SK-MEL-5 (cell line): Measurements from ENCODE around the gene CHAD. TPM values are rescaled to one million over a fixed set of nuclear protein-coding genes. Genes with fewer than 3 reads are reported as not detected.
"Not testable (repeated sequence)": the region's sequence is repeated elsewhere in the genome, so short reads cannot be mapped to it uniquely, and the experiment has no call there.

ENCODE experiments used
- DNase-seq: peaks from one replicate; pipeline ENCODE4 v3.0.0-alpha.2; 2016; ENCODE audit warnings: low read depth, low spot score
- in situ Hi-C: cut with HindIII; loops from 2 replicates; pipeline ENCODE4 v1.10.0; 2016; ENCODE audit warnings: low sequenced_read_pairs, high pct_unique_total_duplicates, low pct_unique_long_range_greater_than_20kb
- total RNA-seq: library from RNA; depleted of rRNA; stranded (reverse); fragments of >200 nt; shearing (Covaris generic); gene quantifications from 2 replicates; pipeline ENCODE4 v1.2.3, GENCODE V29; 2014; rRNA removed

CHAD gene
- total RNA-seq, 1 experiment from 2014 or later = not detected

GRCh38 chr17:50426472-50426782, 42.3 kb downstream of the CHAD start:
- DNase-seq = no peak
- in situ Hi-C loops = no loop called here

DNA sequence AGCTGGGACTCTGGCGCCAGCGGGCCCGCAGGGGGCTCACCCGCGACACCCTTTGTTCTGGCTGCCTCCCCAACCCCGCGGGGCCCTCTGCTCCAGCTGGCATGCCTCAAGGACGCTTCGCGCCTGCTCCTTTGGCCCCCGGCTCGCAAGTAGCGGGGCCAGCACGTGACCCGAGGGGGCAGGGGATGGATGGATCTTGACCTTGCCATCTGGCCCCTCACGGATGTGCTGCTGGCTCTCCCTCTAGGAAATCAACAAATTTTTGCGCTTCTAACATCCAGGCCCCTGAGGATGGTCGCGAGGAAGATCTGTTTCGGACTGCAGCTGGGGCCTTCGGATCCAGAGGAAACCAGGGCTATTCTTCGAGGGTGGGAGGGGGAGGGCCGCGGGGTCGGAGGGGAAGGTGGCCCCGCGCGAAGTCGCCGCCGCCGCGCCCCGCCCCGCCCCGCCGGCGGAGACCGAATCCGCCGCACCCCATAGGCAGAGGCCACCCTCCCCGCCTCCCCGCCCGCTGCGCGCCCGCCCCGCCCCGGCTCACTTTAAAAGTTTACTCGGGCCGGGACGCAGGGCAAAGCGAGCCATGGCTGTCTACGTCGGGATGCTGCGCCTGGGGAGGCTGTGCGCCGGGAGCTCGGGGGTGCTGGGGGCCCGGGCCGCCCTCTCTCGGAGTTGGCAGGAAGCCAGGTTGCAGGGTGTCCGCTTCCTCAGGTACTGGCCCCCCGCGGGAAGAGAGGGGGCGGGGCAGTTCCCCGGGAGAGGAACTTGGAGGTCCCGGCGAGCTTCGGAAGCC, 42.8 kb downstream of the CHAD start, which contains the start of gene ACSF2:
Gene ACSF2, plus strand, starts transcription at position 537 of the 790 bp plus-strand sequence. Its CDS starts 44 bp downstream, at position 581.
- DNase-seq = peak; percentile 53
- in situ Hi-C loops = no loop called here

DNA sequence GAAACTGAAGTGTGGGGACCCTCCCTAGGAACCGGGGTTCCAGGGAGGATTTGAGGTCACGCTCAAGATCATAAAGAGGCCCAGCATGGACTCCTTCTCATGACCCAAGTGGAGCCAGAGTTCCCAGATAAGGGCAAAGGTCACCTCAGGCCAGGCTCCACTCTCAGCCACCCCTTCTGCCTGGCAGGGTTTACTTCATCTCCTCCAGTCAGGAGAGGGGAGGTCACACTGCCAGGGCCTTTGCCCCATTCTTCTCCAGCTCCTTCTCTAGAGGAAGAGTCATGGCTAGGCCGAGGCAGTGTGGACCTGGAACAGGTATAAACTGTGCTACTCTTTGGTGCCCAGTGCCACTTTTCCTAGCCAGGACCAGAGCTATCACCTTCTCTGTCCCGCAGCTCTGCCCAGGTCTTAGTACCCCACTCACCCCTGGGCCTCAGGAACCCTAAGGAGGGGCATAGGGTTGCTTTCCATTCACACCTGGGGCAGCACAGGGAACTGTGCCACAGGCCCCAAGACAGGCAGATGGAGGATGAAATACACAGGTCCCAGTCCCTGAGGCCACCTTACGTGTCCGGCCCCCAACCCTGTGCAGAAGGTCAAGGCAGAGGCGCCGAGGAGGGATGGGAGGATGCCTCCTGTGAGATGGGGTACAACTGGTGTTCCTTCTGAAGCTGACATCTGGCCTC, 43.5 kb downstream of the CHAD start:
- in situ Hi-C loops = no loop called here
- no peak for DNase-seq

DNA sequence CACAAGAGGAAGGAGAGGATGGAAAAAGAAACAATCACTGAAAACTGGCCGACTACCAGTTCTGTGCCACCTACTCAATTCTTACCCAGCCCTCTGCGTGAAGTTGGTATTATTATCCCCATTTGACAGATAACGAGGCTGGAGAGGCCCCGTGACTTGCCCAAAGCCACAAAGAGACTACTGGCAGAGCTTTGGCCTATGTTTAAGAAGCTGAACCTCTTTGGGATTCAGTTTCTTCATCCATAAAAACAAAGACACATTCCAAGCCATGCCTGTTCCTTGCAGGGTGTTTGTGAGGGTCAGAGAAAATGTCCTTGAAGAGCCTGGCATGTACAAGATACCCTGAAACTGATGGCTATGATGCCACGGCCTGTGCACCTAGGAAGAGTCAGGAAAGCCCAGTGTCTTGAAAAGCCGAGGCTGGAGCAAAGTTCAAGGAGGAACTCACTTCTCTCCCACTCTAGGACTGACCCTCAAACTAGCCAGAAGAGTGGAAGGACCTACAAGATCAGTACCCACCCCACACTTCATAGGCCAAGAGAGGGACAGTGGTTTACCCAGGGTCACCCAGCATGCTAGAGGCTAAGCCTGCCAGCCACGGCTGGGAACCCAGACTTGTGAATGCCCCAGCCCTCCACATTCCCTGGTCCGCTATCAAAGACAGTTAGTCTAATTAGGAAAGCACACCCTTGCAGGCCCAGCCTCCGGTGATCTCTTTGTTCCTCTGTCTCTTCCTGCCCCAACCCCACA, 44.3 kb downstream of the CHAD start:
- DNase-seq = no peak
- in situ Hi-C loops = no loop called here

GRCh38 chr17:50423553-50424159, 45.0 kb downstream of the CHAD start:
- in situ Hi-C loops = no loop called here
- DNase-seq = peak; percentile 61

- in situ Hi-C loops = no loop called here
- no peak for DNase-seq
Measured at GRCh38 chr17:50422738-50423137, 45.9 kb downstream of the CHAD start.

- DNase-seq = no peak
- in situ Hi-C loops = no loop called here
Measured at GRCh38 chr17:50421308-50422051, 47.2 kb downstream of the CHAD start.

- in situ Hi-C loops = no loop called here
- DNase-seq = peak; percentile 73
Measured at GRCh38 chr17:50420419-50421112, 48.1 kb downstream of the CHAD start.

GRCh38 chr17:50419577-50419976, 49.1 kb downstream of the CHAD start:
- in situ Hi-C loops, DNase-seq: not testable (repeated sequence)

GRCh38 chr17:50414808-50415207, 53.9 kb downstream of the CHAD start:
- no peak for DNase-seq
- in situ Hi-C loops = no loop called here

Other genes with a start within 250 kb of the CHAD start
- 0.08 and 1.3 TPM in 2 replicates for gene TMEM92, start 194.4 kb downstream of the CHAD start, total RNA-seq
- 31.7 and 34.2 TPM in 2 replicates for gene XYLT2, start 122.8 kb downstream of the CHAD start, total RNA-seq
- gene MRPL27, start 95.7 kb downstream of the CHAD start, total RNA-seq = 107 and 120 TPM in 2 replicates
- gene EME1, start 95.7 kb downstream of the CHAD start, total RNA-seq = 9.9 and 13.0 TPM in 2 replicates
- 174 and 177 TPM in 2 replicates for gene LRRC59, start 71.4 kb downstream of the CHAD start, total RNA-seq
- gene ACSF2, start 42.7 kb downstream of the CHAD start, total RNA-seq = 11.2 and 11.8 TPM in 2 replicates
- 35.7 and 41.4 TPM in 2 replicates for gene RSAD1, start 10.0 kb upstream of the CHAD start, total RNA-seq
- 0.32 and 1.5 TPM in 2 replicates for gene MYCBPAP, start 39.6 kb upstream of the CHAD start, total RNA-seq
- 0.03 TPM in 1 of 2 replicates, not detected in the other for gene EPN3, start 63.9 kb upstream of the CHAD start, total RNA-seq
- gene SPATA20, start 78.3 kb upstream of the CHAD start, total RNA-seq = 46.6 and 50.9 TPM in 2 replicates
- gene CACNA1G, start 91.8 kb upstream of the CHAD start, total RNA-seq = not detected in 2 replicates
- not detected in 2 replicates for gene ABCC3, start 166.0 kb upstream of the CHAD start, total RNA-seq
- gene ANKRD40, start 239.0 kb upstream of the CHAD start, total RNA-seq = 49.0 and 53.4 TPM in 2 replicates